HepG2 (cell line): ENCODE data around the gene ACSS3. TPM values are rescaled to one million over a fixed set of nuclear protein-coding genes. Genes with fewer than 3 reads are reported as not detected.

Experiments used
- AGO1 ChIP-seq: fragments of 200-400 bp; formaldehyde crosslinking; IDR thresholded peaks from 2 replicates; pipeline ENCODE4 v1.6.1; 2017; ENCODE audit warnings: mild to moderate bottlenecking, low read depth, low read length, moderate library complexity; ENCODE audit not compliant: poor library complexity, severe bottlenecking
- ATAD3A ChIP-seq: sonication (generic); formaldehyde crosslinking; IDR thresholded peaks from 2 replicates; pipeline ENCODE4 v1.4.0; 2020; ENCODE audit warnings: missing genetic modification reagents
- BORCS8-MEF2B ChIP-seq: sonication (generic); formaldehyde crosslinking; IDR thresholded peaks from 2 replicates; pipeline ENCODE4 v1.8.0; 2022; ENCODE audit warnings: mild to moderate bottlenecking, missing genetic modification reagents
- CBX1 ChIP-seq: IDR thresholded peaks from one replicate; pipeline ENCODE4 v1.6.1; 2016; ENCODE audit warnings: antibody characterized with exemption, low read depth
- CEBPG ChIP-seq: IDR thresholded peaks from 2 replicates; pipeline ENCODE4 v1.6.1; 2016
- FOSL2 ChIP-seq: sonication (generic); formaldehyde crosslinking; IDR thresholded peaks from 2 replicates; pipeline ENCODE4 v1.4.0; 2020; ENCODE audit warnings: missing genetic modification reagents
- GABPB1 ChIP-seq: IDR thresholded peaks from 2 replicates; pipeline ENCODE4 v1.6.1; 2016; ENCODE audit warnings: mild to moderate bottlenecking, missing genetic modification reagents, moderate library complexity, missing compliant biosample characterization
- HDAC1 ChIP-seq: sonication (generic); formaldehyde crosslinking; IDR thresholded peaks from 2 replicates; pipeline ENCODE4 v1.5.1; 2020; ENCODE audit warnings: mild to moderate bottlenecking, missing genetic modification reagents
- KDM5B ChIP-seq: sonication (generic); formaldehyde crosslinking; IDR thresholded peaks from 2 replicates; pipeline ENCODE4 v1.4.0; 2020; ENCODE audit warnings: missing genetic modification reagents, mild to moderate bottlenecking, borderline replicate concordance
- KLF13 ChIP-seq: sonication (generic); formaldehyde crosslinking; IDR thresholded peaks from 2 replicates; pipeline ENCODE4 v1.4.0; 2020; ENCODE audit warnings: mild to moderate bottlenecking, missing genetic modification reagents
- KLF6 ChIP-seq: IDR thresholded peaks from 2 replicates; pipeline ENCODE4 v1.8.0; 2016; ENCODE audit warnings: missing biosample characterization, missing genetic modification reagents
- LBX2 ChIP-seq: sonication (generic); formaldehyde crosslinking; IDR thresholded peaks from 2 replicates; pipeline ENCODE4 v1.5.0; 2020; ENCODE audit warnings: missing genetic modification reagents, mild to moderate bottlenecking, borderline replicate concordance
- MED13 ChIP-seq: sonication (generic); formaldehyde crosslinking; IDR thresholded peaks from 2 replicates; pipeline ENCODE4 v1.5.0; 2020; ENCODE audit warnings: missing genetic modification reagents
- NCOR1 ChIP-seq: fragments of 200-600 bp; sonication (generic); IDR thresholded peaks from 2 replicates; pipeline ENCODE4 v1.7.0; 2017; ENCODE audit warnings: antibody characterized with exemption, low read length, borderline replicate concordance
- PLRG1 ChIP-seq: fragments of 450-650 bp; conservative IDR thresholded peaks from 2 replicates; pipeline ENCODE4 v1.6.1; 2016
- POLR2A ChIP-seq, 2 experiments: IDR thresholded peaks; 2 replicates each; pipeline ENCODE4 v1.6.1; 2011; ENCODE audit warnings: low read depth in 2 of 2, low read length in 2 of 2, mild to moderate bottlenecking in 1 of 2, moderate library complexity in 1 of 2; ENCODE audit not compliant: insufficient read depth in 1 of 2
- SKI ChIP-seq: fragments of 450-650 bp; IDR thresholded peaks from one replicate; pipeline ENCODE4 v1.6.1; 2018; ENCODE audit warnings: mild to moderate bottlenecking; ENCODE audit not compliant: partially characterized antibody
- SP5 ChIP-seq: IDR thresholded peaks from 2 replicates; pipeline ENCODE4 v1.6.1; 2016; ENCODE audit warnings: low read depth, borderline replicate concordance
- TCF12 ChIP-seq, 2 experiments: fragments of 450-650 bp in 1 of 2; sonication (generic) in 1 of 2; formaldehyde crosslinking in 1 of 2; IDR thresholded peaks; 2 replicates each; pipeline versions ENCODE4 v1.6.1 to v1.8.0; 2017 to 2022; ENCODE audit warnings: antibody characterized with exemption in 1 of 2, mild to moderate bottlenecking in 1 of 2, missing genetic modification reagents in 1 of 2, moderate library complexity in 1 of 2
- TOPORS ChIP-seq: sonication (generic); formaldehyde crosslinking; IDR thresholded peaks from 2 replicates; pipeline ENCODE4 v1.8.0; 2023; ENCODE audit warnings: mild to moderate bottlenecking, missing genetic modification reagents
- ZFX ChIP-seq: sonication (generic); formaldehyde crosslinking; IDR thresholded peaks from 2 replicates; pipeline ENCODE4 v1.4.0; 2020; ENCODE audit warnings: mild to moderate bottlenecking, low read depth, missing genetic modification reagents, moderate library complexity
- ZNF12 ChIP-seq: sonication (generic); formaldehyde crosslinking; IDR thresholded peaks from 2 replicates; pipeline ENCODE4 v1.5.0; 2020; ENCODE audit warnings: missing genetic modification reagents
- ZNF136 ChIP-seq: sonication (generic); formaldehyde crosslinking; IDR thresholded peaks from 2 replicates; pipeline ENCODE4 v1.8.1; 2022; ENCODE audit warnings: low read depth, mild to moderate bottlenecking, moderate library complexity, missing genetic modification reagents
- ZNF253 ChIP-seq: sonication (generic); formaldehyde crosslinking; IDR thresholded peaks from 2 replicates; pipeline ENCODE4 v1.8.0; 2022; ENCODE audit warnings: mild to moderate bottlenecking, missing genetic modification reagents, borderline replicate concordance
- ZNF264 ChIP-seq: sonication (generic); formaldehyde crosslinking; IDR thresholded peaks from 2 replicates; pipeline ENCODE4 v1.4.0; 2020; ENCODE audit warnings: missing genetic modification reagents
- ZNF512 ChIP-seq: sonication (generic); formaldehyde crosslinking; IDR thresholded peaks from 2 replicates; pipeline ENCODE4 v1.4.0; 2020; ENCODE audit warnings: mild to moderate bottlenecking, missing genetic modification reagents
- ZNF552 ChIP-seq: sonication (generic); formaldehyde crosslinking; IDR thresholded peaks from 2 replicates; pipeline ENCODE4 v1.9.0; 2022; ENCODE audit warnings: missing genetic modification reagents, mild to moderate bottlenecking, borderline replicate concordance
- ZNF747 ChIP-seq: sonication (generic); formaldehyde crosslinking; IDR thresholded peaks from 2 replicates; pipeline ENCODE4 v1.8.1; 2023; ENCODE audit warnings: missing genetic modification reagents, mild to moderate bottlenecking, borderline replicate concordance
- ZNF883 ChIP-seq: sonication (generic); formaldehyde crosslinking; IDR thresholded peaks from 2 replicates; pipeline ENCODE4 v1.5.1; 2020; ENCODE audit warnings: mild to moderate bottlenecking, missing genetic modification reagents; ENCODE audit errors: not compliant biosample characterization
- ZSCAN29 ChIP-seq: sonication (generic); formaldehyde crosslinking; conservative IDR thresholded peaks from 2 replicates; pipeline ENCODE4 v1.4.0; 2020; ENCODE audit warnings: mild to moderate bottlenecking, missing genetic modification reagents
- ZZZ3 ChIP-seq: sonication (generic); formaldehyde crosslinking; IDR thresholded peaks from 2 replicates; pipeline ENCODE4 v1.4.0; 2020; ENCODE audit warnings: missing genetic modification reagents, mild to moderate bottlenecking, borderline replicate concordance
- polyA plus RNA-seq, 8 experiments: library from polyadenylated mRNA; depleted of rRNA in 3 of 8; stranded (reverse) in 7 of 8; unstranded in 1 of 8; fragments of >200 nt; fragmentation: Illumina TruSeq in 4 of 8; extraction: Trizol in 4 of 8; gene quantifications; 2 replicates each; pipeline versions ENCODE4 v1.2.1 to v1.2.3, GENCODE V29; 2011 to 2016; ENCODE audit warnings: low read depth in 4 of 8, missing spikeins in 1 of 8, mixed read lengths in 1 of 8; ENCODE audit not compliant: insufficient read depth in 1 of 8
- total RNA-seq, 5 experiments: library from RNA; depleted of rRNA; stranded (reverse); fragments of >200 nt; fragmentation: Illumina TruSeq; extraction: Trizol; gene quantifications; 2 replicates each; pipeline ENCODE4 v1.2.3, GENCODE V29; 2016; ENCODE audit warnings: low read depth in 1 of 5

Gene ACSS3
- total and polyA plus RNA-seq, 2 of the 13 experiments (the other 11 are each of a cell fraction or from before 2014, with no cell fraction given) = 79.5 to 86.3 TPM

GRCh38 chr12:81077686-81078441 is at the start of gene ACSS3 (continued):
- 0 out of 2 replicates have a peak, but pooled peaks have one; percentile 22 for TF ChIP-seq SP5 (CRISPR knock-in tag)
- 0 out of 2 replicates have a peak, but pooled peaks have one; percentile 7 for TF ChIP-seq KLF13 (CRISPR knock-in tag)
- peak; percentile 28; the same call in 1 of the 2 replicates for TF ChIP-seq FOSL2 (CRISPR knock-in tag)
- TF ChIP-seq ZNF512 (CRISPR knock-in tag) = 0 out of 2 replicates have a peak, but pooled peaks have one; percentile 30
- TF ChIP-seq NCOR1 = no peak
- no peak for TF ChIP-seq ZNF883
- TF ChIP-seq BORCS8-MEF2B (CRISPR knock-in tag) = peak; percentile 13; the same call in 1 of the 2 replicates
- TF ChIP-seq TOPORS (CRISPR knock-in tag) = 0 out of 2 replicates have a peak, but pooled peaks have one; percentile 21
- TF ChIP-seq AGO1 = peak; percentile 62
- no peak for TF ChIP-seq ZZZ3 (CRISPR knock-in tag)
- no peak for TF ChIP-seq CEBPG (CRISPR knock-in tag)
- TF ChIP-seq PLRG1 = no peak
- no peak for TF ChIP-seq ZNF253 (CRISPR knock-in tag)
- TF ChIP-seq KDM5B (CRISPR knock-in tag) = peak; percentile 92; the same call in 1 of the 2 replicates
- TF ChIP-seq KLF6 = peak; percentile 54; the same call in 1 of the 2 replicates
- no peak for TF ChIP-seq TCF12 (IDR thresholded peaks at IDR 0.05)
- 0 out of 2 replicates have a peak, but pooled peaks have one; percentile 34 for TF ChIP-seq TCF12 (CRISPR knock-in tag; IDR thresholded peaks at IDR 0.05)
- peak; percentile 46 for TF ChIP-seq HDAC1 (CRISPR knock-in tag)
- peak; percentile 44 for TF ChIP-seq ZSCAN29 (CRISPR knock-in tag)
- TF ChIP-seq ZNF12 (CRISPR knock-in tag) = peak; percentile 51; the same call in 1 of the 2 replicates
- no peak for TF ChIP-seq SKI
- TF ChIP-seq POLR2A (IDR thresholded peaks at IDR 0.05; ENCODE audit: insufficient read depth in 1 of 2, low read depth in 2 of 2, low read length in 2 of 2) = peak; percentile 30 to 76; a peak in 3 of 4 replicates
- no peak for TF ChIP-seq ZNF552 (CRISPR knock-in tag)
- TF ChIP-seq ZNF136 (CRISPR knock-in tag) = 0 out of 2 replicates have a peak, but pooled peaks have one; percentile 36
- TF ChIP-seq ZNF747 = no peak
- no peak for TF ChIP-seq CBX1
- TF ChIP-seq ZFX (CRISPR knock-in tag) = peak; percentile 83
- 0 out of 2 replicates have a peak, but pooled peaks have one; percentile 19 for TF ChIP-seq ATAD3A (CRISPR knock-in tag)
- peak; percentile 80 for TF ChIP-seq GABPB1
- no peak for TF ChIP-seq LBX2 (CRISPR knock-in tag)
- TF ChIP-seq MED13 (CRISPR knock-in tag) = peak; percentile 29; the same call in 1 of the 2 replicates
- 0 out of 2 replicates have a peak, but pooled peaks have one; percentile 9 for TF ChIP-seq ZNF264 (CRISPR knock-in tag)
